NOMO-1 treated with DMSO at 0.1 percent for 48 hours (cell line): ENCODE results near the gene GLOD4.

Experiments used
- DNase-seq: peaks from one replicate; lab custom pipeline; 2025; ENCODE audit not compliant: unreplicated experiment; lab: John Stamatoyannopoulos, UW

Gene GLOD4

GRCh38 chr17:743139-743538 is 38.9 kb downstream of the GLOD4 start:
- no peak for DNase-seq

- no peak for DNase-seq
Measured at GRCh38 chr17:742147-742793, 39.8 kb downstream of the GLOD4 start.

- peak; percentile 93 for DNase-seq
Measured at GRCh38 chr17:740240-741017, 41.7 kb downstream of the GLOD4 start.

DNA sequence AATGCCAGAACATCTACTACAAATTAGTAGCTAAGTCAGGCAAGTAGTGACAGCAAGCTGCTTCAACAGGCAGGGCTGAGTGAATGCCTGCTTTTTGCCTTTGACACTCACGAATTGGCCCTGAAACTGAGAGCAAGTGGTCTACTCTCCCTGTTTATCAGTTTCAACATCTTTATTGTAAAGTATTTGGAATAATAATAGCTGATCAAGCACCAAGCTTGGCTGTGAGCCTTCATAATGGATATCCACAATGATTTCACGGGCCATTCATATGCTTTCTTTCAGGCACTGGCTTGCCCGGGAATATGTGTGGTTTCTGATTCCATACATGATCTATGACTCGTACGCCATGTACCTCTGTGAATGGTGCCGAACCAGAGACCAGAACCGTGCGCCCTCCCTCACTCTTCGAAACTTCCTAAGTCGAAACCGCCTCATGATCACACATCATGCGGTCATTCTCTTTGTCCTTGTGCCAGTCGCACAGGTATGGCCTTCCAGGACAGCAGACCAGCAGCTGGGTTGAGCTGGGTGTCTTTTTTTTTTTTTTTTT is 44.4 kb downstream of the GLOD4 start:
- no peak for DNase-seq

DNA sequence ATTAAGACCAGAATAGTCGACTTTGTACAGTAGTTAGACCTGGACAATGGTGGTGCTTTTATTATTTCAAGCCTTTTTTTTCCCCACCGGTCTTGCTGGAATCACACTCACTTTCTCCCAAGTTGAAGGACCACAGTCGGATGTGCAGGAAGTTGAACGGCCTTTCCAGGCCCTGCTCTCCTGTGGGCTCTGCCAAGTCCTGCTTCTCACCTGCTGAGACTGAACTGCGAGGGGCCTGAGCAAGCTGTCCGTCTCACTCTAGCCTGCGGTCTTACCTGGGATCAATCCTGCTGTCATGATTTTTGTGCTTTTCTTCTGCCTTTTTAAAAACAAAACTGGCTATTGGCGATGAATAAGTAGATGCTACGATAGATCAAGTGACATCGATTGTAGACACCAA is 48.3 kb downstream of the GLOD4 start:
- no peak for DNase-seq

DNA sequence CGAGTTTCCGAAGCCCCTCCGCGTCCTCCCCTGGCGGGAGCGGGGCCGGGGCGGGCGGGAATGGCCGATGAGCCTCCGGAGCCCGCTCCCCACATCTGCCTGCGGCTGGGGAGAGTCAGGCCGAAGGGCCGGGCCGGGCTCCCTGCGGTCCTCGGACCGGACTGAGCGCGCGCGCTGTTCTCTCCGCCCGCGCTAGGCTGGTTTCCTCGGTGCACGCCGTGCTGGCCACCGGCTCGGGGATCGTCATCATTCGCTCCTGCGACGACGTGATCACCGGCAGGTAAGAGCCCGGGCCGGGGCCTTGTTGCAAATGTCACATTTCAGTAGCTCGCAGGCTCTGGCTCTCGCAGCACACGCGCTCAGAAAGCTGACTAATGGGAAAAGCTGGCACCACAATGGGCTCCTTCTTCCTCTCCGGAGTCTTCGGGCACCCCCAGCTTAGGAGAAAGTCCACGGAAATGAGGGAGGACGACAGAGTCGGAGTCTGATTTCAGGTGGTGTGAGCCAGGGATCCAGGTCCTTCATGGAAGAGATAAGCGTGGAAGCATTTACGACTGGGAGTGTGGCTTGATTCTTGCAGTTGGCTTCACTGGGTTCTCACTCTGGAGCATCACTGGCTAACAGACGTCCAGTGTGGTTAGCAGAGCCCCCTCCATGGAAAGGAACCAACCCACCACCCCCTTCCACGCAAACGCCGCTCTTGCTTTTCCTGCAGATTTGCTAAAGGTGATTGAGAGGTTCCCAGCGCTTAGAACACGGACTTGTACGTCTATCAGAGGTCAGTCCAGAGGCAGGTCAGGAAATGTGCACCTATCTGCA is 49.0 kb downstream of the GLOD4 start:
- peak; percentile 11 for DNase-seq

DNA sequence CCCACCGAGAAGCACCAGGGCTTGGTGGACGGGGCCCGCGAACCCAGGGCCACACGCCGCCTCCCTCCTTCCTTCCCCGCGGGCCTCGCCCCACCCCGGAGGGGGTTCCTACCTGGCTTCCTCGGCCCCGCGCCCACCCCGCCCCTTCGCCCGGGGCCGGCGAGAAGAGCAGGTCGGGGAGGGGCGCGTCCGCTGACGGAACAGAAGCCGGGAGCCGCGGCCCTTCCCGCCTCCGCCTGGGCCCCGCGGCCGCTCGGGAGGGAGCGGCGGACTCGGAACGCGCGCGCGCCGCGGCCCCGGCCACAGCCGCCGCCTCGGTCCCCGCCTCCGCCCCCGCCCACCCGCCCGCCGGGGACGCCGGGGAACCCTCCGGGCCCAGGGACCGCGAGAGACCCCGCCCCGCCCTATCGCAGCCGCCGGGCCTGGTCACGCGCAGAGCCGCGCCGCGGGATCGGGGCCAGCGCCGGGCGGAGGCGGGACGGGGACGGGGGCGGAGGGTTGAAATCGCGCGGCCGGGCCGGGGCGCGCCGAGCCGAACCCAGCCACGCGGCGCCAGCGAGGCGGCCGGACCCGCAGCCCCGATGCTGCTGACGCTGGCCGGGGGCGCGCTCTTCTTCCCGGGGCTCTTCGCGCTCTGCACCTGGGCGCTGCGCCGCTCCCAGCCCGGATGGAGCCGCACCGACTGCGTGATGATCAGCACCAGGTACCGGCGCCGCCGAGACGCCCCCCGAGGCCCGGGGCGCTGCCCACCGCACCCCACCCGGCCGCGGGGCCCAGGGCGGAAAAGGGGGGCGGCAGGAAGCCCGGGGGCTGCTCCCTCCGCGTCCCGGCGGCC is 49.8 kb downstream of the GLOD4 start, which contains the start of gene TLCD3A:
Gene TLCD3A (plus strand): TSS at position 530 of the 835 bp plus-strand sequence. CDS start 52 bp downstream, at position 582.
- peak; percentile 18 for DNase-seq

DNA sequence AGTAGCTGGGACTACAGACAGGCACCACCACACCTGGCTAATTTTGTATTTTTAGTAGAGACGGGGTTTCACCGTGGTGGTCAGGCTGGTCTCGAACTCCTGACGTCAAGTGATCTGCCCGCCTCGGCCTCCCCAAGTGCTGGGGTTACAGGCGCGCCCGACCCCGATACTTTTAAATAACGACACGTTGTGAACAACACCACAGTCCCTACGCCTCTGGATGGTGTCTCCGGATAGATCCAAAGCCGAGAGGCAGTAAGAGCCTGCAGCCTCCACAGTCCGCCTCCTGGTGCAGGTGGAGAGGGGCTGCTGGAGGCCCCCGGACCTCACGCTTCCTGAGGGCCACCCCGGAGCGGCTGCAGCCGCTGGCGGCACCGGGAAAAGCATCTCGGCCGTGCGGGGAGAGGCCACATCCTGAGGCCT is 50.4 kb downstream of the GLOD4 start:
- DNase-seq = no peak

GRCh38 chr17:728911-729310 is 53.2 kb downstream of the GLOD4 start:
- no peak for DNase-seq

- no peak for DNase-seq
Measured at GRCh38 chr17:726271-726919, 55.7 kb downstream of the GLOD4 start.

DNA sequence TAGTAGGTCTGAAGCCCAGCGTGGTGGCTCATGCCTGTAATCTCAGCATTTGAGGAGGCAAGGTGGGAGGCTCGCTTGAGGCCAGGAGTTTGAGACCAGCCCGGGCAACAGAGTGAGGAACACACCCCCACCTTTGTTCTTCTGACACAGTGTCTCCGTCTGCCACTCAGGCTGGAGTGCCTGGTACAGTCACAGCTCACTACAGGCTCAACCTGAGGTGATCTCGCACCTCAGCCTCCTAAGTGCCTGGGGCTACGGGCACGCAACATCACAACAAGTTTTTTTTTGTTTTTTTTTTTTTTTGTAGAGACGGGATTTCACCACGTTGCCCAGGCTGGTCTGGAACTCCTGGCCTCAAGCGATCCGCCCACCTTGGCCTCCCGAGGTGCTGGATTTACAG is 56.3 kb downstream of the GLOD4 start:
- DNase-seq = no peak

DNA sequence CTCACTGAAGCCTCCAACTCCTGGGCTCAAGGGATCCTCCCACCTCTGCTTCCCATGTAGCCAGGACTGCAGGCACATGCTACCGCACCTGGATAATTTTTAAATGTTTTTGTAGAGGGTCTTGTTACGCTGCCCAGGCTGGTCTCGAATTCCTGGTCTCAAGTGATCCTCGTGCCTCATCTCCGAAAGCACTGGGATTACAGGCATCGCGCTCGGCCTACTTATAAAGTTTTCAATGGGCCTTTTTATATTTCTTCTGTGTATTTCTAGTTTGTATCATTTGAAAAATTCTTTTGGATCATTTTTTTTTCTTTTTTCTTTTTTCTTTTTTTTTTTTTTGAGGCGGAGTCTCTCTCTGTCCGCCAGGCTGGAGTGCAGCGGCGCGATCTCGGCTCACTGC is 57.0 kb downstream of the GLOD4 start:
- no peak for DNase-seq

- DNase-seq = no peak
Measured at GRCh38 chr17:721540-721937, 60.5 kb downstream of the GLOD4 start.

- DNase-seq = no peak
Measured at GRCh38 chr17:720706-721539, 61.2 kb downstream of the GLOD4 start.

DNA sequence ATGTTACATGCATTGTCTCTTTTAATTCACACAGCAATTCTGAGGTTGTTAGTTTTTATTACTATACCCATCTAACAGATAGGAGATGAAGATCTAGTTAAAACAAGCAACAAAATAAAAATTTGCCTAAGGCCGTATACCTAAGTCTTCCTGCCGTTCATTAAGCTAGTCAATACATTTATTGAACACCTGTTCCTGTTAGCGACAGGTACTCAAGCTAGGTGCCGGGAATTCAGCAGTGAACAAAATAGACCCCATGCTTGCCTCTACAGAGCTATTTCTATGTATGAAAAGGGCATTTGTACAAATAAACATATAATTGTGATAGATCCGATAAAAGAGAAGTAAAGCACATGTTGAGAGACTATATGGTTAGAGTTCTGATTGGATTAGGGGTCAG is 64.0 kb downstream of the GLOD4 start:
- DNase-seq = no peak
